Stromal cell of bone marrow (primary cell): ENCODE measurements around the gene TCF19.
A peak's percentile ranks its signal among the peaks of the same experiment; 100 is the strongest.
"Not testable (repeated sequence)": the region's sequence is repeated elsewhere in the genome, so short reads cannot be mapped to it uniquely, and the experiment has no call there.

Experiments
- DNase-seq: peaks from one replicate; pipeline ENCODE4 v3.0.0-alpha.2; 2012; ENCODE audit warnings: low read depth

TCF19 gene

GRCh38 chr6:31162463-31163165 lies 4.2 kb downstream of the TCF19 start:
- no peak for DNase-seq

GRCh38 chr6:31163922-31164321 lies 5.5 kb downstream of the TCF19 start:
- no peak for DNase-seq

- DNase-seq, result not testable (repeated sequence)
Observed at GRCh38 chr6:31164475-31165063, 6.2 kb downstream of the TCF19 start.

- DNase-seq, result not testable (repeated sequence)
Observed at GRCh38 chr6:31165064-31165832, 6.9 kb downstream of the TCF19 start.

GRCh38 chr6:31165986-31166385 lies 7.6 kb downstream of the TCF19 start:
- no peak for DNase-seq

- DNase-seq, result no peak
Observed at GRCh38 chr6:31168606-31169005, 10.2 kb downstream of the TCF19 start.

GRCh38 chr6:31169123-31169857 lies 10.9 kb downstream of the TCF19 start:
- no peak for DNase-seq

- not testable (repeated sequence) for DNase-seq
Observed at GRCh38 chr6:31169858-31170599, 11.6 kb downstream of the TCF19 start.

GRCh38 chr6:31170600-31170881 lies 12.2 kb downstream of the TCF19 start, which contains the start of gene POU5F1:
Gene POU5F1 (minus strand): TSS chr6:31170682. CDS start chr6:31170620, 62 bp downstream.
- DNase-seq, result no peak

GRCh38 chr6:31170987-31171671 lies 12.7 kb downstream of the TCF19 start:
- no peak for DNase-seq

- DNase-seq, result no peak
Observed at GRCh38 chr6:31171931-31172905, 13.8 kb downstream of the TCF19 start.

GRCh38 chr6:31172973-31173384 lies 14.6 kb downstream of the TCF19 start:
- no peak for DNase-seq

- DNase-seq, result no peak
Observed at GRCh38 chr6:31173406-31173805, 15.0 kb downstream of the TCF19 start.

GRCh38 chr6:31174378-31174777 lies 16.0 kb downstream of the TCF19 start:
- no peak for DNase-seq

GRCh38 chr6:31175971-31176370 lies 17.6 kb downstream of the TCF19 start:
- no peak for DNase-seq

- no peak for DNase-seq
Observed at GRCh38 chr6:31178143-31179041, 20.0 kb downstream of the TCF19 start.

GRCh38 chr6:31179042-31179386 lies 20.6 kb downstream of the TCF19 start:
- DNase-seq, result no peak

- no peak for DNase-seq
Observed at GRCh38 chr6:31179896-31180295, 21.5 kb downstream of the TCF19 start.

GRCh38 chr6:31180500-31180899 lies 22.1 kb downstream of the TCF19 start:
- peak; percentile 78 for DNase-seq
